HepG2 (cell line): Measurements from ENCODE around the gene POLR1C. TPM values are rescaled to one million over a fixed set of nuclear protein-coding genes. Genes with fewer than 3 reads are reported as not detected.

Source experiments
- BCL3 ChIP-seq: sonication (generic); formaldehyde crosslinking; IDR thresholded peaks from 2 replicates; pipeline ENCODE4 v1.5.1; 2020; ENCODE audit warnings: mild to moderate bottlenecking, missing genetic modification reagents, moderate library complexity
- BCL6 ChIP-seq: IDR thresholded peaks from 2 replicates; pipeline ENCODE4 v1.6.1; 2016; ENCODE audit warnings: missing genetic modification reagents, missing compliant biosample characterization
- CBFB ChIP-seq: sonication (generic); formaldehyde crosslinking; IDR thresholded peaks from 2 replicates; pipeline ENCODE4 v1.4.0; 2020; ENCODE audit warnings: missing genetic modification reagents
- FOXM1 ChIP-seq: sonication (generic); formaldehyde crosslinking; IDR thresholded peaks from 2 replicates; pipeline ENCODE4 v1.5.0; 2020; ENCODE audit warnings: missing genetic modification reagents
- KDM5B ChIP-seq: sonication (generic); formaldehyde crosslinking; IDR thresholded peaks from 2 replicates; pipeline ENCODE4 v1.4.0; 2020; ENCODE audit warnings: missing genetic modification reagents, mild to moderate bottlenecking, borderline replicate concordance
- MAZ ChIP-seq, 2 experiments: sonication (generic) in 1 of 2; formaldehyde crosslinking in 1 of 2; IDR thresholded peaks; 2 replicates each; pipeline versions ENCODE4 v1.5.0 to v1.6.1; 2012 to 2020; ENCODE audit warnings: low read depth in 2 of 2, mild to moderate bottlenecking in 2 of 2, borderline replicate concordance in 1 of 2, improper control_type of control experiment in 1 of 2, low read length in 1 of 2, missing genetic modification reagents in 1 of 2, moderate library complexity in 1 of 2
- NAIF1 ChIP-seq: sonication (generic); formaldehyde crosslinking; IDR thresholded peaks from 2 replicates; pipeline ENCODE4 v1.5.0; 2020; ENCODE audit warnings: mild to moderate bottlenecking, missing genetic modification reagents, borderline replicate concordance
- NFKBIZ ChIP-seq: IDR thresholded peaks from 2 replicates; pipeline ENCODE4 v1.6.1; 2018; ENCODE audit warnings: missing genetic modification reagents, missing compliant biosample characterization
- ONECUT2 ChIP-seq: sonication (generic); formaldehyde crosslinking; IDR thresholded peaks from 2 replicates; pipeline ENCODE4 v1.4.0; 2020; ENCODE audit warnings: missing genetic modification reagents
- POGK ChIP-seq: sonication (generic); formaldehyde crosslinking; conservative IDR thresholded peaks from 2 replicates; pipeline ENCODE4 v1.8.0; 2022; ENCODE audit warnings: mild to moderate bottlenecking, moderate library complexity, missing genetic modification reagents
- RFXANK ChIP-seq: IDR thresholded peaks from 2 replicates; pipeline ENCODE4 v1.6.1; 2016
- SMC3 ChIP-seq: IDR thresholded peaks from 2 replicates; pipeline ENCODE4 v1.6.1; 2011; ENCODE audit warnings: low read length, improper control_type of control experiment
- SNRNP70 ChIP-seq: fragments of 200-400 bp; formaldehyde crosslinking; IDR thresholded peaks from 2 replicates; pipeline ENCODE4 v1.6.1; 2017; ENCODE audit warnings: mild to moderate bottlenecking, low read depth, low read length, moderate library complexity
- SOX5 ChIP-seq: IDR thresholded peaks from 2 replicates; pipeline ENCODE4 v1.6.1; 2016; ENCODE audit warnings: borderline replicate concordance
- TCF7 ChIP-seq: sonication (generic); IDR thresholded peaks from 2 replicates; pipeline ENCODE4 v1.6.1; 2016; ENCODE audit warnings: antibody characterized with exemption, low read depth
- YY1 ChIP-seq: IDR thresholded peaks from 2 replicates; pipeline ENCODE4 v1.6.1; 2011; ENCODE audit warnings: low read length, low read depth, moderate library complexity, mild to moderate bottlenecking; ENCODE audit not compliant: insufficient read depth, insufficient replicate concordance
- ZBTB4 ChIP-seq: sonication (generic); formaldehyde crosslinking; IDR thresholded peaks from 2 replicates; pipeline ENCODE4 v1.4.0; 2020; ENCODE audit warnings: missing genetic modification reagents, mild to moderate bottlenecking, borderline replicate concordance
- ZBTB44 ChIP-seq: sonication (generic); formaldehyde crosslinking; IDR thresholded peaks from 2 replicates; pipeline ENCODE4 v1.4.0; 2020; ENCODE audit warnings: missing genetic modification reagents
- ZMYM4 ChIP-seq: sonication (generic); formaldehyde crosslinking; IDR thresholded peaks from 2 replicates; pipeline ENCODE4 v1.8.1; 2023; ENCODE audit warnings: mild to moderate bottlenecking, missing genetic modification reagents
- ZNF224 ChIP-seq: sonication (generic); formaldehyde crosslinking; IDR thresholded peaks from 2 replicates; pipeline ENCODE4 v1.5.0; 2020; ENCODE audit warnings: mild to moderate bottlenecking, missing genetic modification reagents
- ZNF30 ChIP-seq: sonication (generic); formaldehyde crosslinking; IDR thresholded peaks from 2 replicates; pipeline ENCODE4 v1.5.0; 2020; ENCODE audit warnings: mild to moderate bottlenecking, missing genetic modification reagents
- ZNF354B ChIP-seq: sonication (generic); formaldehyde crosslinking; IDR thresholded peaks from 2 replicates; pipeline ENCODE4 v1.8.0; 2022; ENCODE audit warnings: mild to moderate bottlenecking, missing genetic modification reagents
- polyA plus RNA-seq, 8 experiments: library from polyadenylated mRNA; depleted of rRNA in 3 of 8; stranded (reverse) in 7 of 8; unstranded in 1 of 8; fragments of >200 nt; fragmentation: Illumina TruSeq in 4 of 8; extraction: Trizol in 4 of 8; gene quantifications; 2 replicates each; pipeline versions ENCODE4 v1.2.1 to v1.2.3, GENCODE V29; 2011 to 2016; ENCODE audit warnings: low read depth in 4 of 8, missing spikeins in 1 of 8, mixed read lengths in 1 of 8; ENCODE audit not compliant: insufficient read depth in 1 of 8
- total RNA-seq, 5 experiments: library from RNA; depleted of rRNA; stranded (reverse); fragments of >200 nt; fragmentation: Illumina TruSeq; extraction: Trizol; gene quantifications; 2 replicates each; pipeline ENCODE4 v1.2.3, GENCODE V29; 2016; ENCODE audit warnings: low read depth in 1 of 5

POLR1C gene
- total and polyA plus RNA-seq, 2 of the 13 experiments (the other 11 are each of a cell fraction or from before 2014, with no cell fraction given) = 62.6 to 72.2 TPM

- TF ChIP-seq KDM5B (peak; percentile 75; the same call in 1 of the 2 replicates), YY1 (peak; percentile 99), ZNF354B (CRISPR knock-in tag) (no peak), NAIF1 (CRISPR knock-in tag) (peak; percentile 74; the same call in 1 of the 2 replicates), FOXM1 (no peak), SNRNP70 (no peak), BCL6 (peak; percentile 52; the same call in 1 of the 2 replicates), BCL3 (no peak; the same call in 1 of the 2 replicates), CBFB (CRISPR knock-in tag) (no peak), ZBTB44 (CRISPR knock-in tag) (no peak), ZBTB4 (CRISPR knock-in tag) (no peak), ZNF224 (CRISPR knock-in tag) (no peak), NFKBIZ (CRISPR knock-in tag) (no peak), POGK (CRISPR knock-in tag) (peak; percentile 73; the same call in 1 of the 2 replicates), ONECUT2 (CRISPR knock-in tag) (no peak), SMC3 (no peak), ZMYM4 (CRISPR knock-in tag) (peak; percentile 57; the same call in 1 of the 2 replicates), TCF7 (no peak), MAZ (IDR thresholded peaks at IDR 0.05; ENCODE audit: borderline replicate concordance, low read depth, low read length) (peak; percentile 83; the same call in 1 of the 2 replicates), MAZ (CRISPR knock-in tag; IDR thresholded peaks at IDR 0.05; ENCODE audit: low read depth) (peak; percentile 59), SOX5 (CRISPR knock-in tag) (no peak; the same call in 1 of the 2 replicates), ZNF30 (CRISPR knock-in tag) (no peak), RFXANK (CRISPR knock-in tag) (no peak)
These were observed 39.5 kb upstream of the POLR1C start, which contains the start of gene TJAP1 (continued) for GRCh38 chr6:43477235-43478007.
